IMR-90 (cell line): Measurements from ENCODE around the gene SCGB2A2.

Experiments used
- BHLHE40 ChIP-seq: fragments of 150-350 bp; IDR thresholded peaks from 2 replicates; pipeline ENCODE4 v1.6.1; 2016; ENCODE audit warnings: mild to moderate bottlenecking, low read depth, low read length
- FOS ChIP-seq: fragments of 150-350 bp; IDR thresholded peaks from 2 replicates; pipeline ENCODE4 v1.6.1; 2016; ENCODE audit warnings: low read depth, low read length
- MXI1 ChIP-seq: IDR thresholded peaks from 2 replicates; pipeline ENCODE4 v1.6.1; 2012; ENCODE audit warnings: low read depth, mild to moderate bottlenecking, low read length, moderate library complexity, borderline replicate concordance
- POLR2A ChIP-seq: IDR thresholded peaks from 2 replicates; pipeline ENCODE4 v1.6.1; 2012; ENCODE audit warnings: mild to moderate bottlenecking, low read depth, low read length
- RAD21 ChIP-seq: IDR thresholded peaks from 2 replicates; pipeline ENCODE4 v1.6.1; 2012; ENCODE audit warnings: low read length, improper control_type of control experiment
- RFX5 ChIP-seq: IDR thresholded peaks from 2 replicates; pipeline ENCODE4 v1.8.0; 2012; ENCODE audit warnings: low read depth, mild to moderate bottlenecking, low read length, moderate library complexity
- TF ChIP-seq, protein P1 (sequence below): fragments of 150-350 bp; IDR thresholded peaks from 2 replicates; pipeline ENCODE4 v1.6.1; 2016; ENCODE audit warnings: low read depth, mild to moderate bottlenecking, low read length, moderate library complexity, borderline replicate concordance
- TF ChIP-seq, protein P2 (sequence below): conservative IDR thresholded peaks from 2 replicates; pipeline ENCODE4 v1.5.1; 2012; ENCODE audit warnings: mild to moderate bottlenecking, low read depth, low read length, improper control_type of control experiment

- TF ChIP-seq, protein P1, sequence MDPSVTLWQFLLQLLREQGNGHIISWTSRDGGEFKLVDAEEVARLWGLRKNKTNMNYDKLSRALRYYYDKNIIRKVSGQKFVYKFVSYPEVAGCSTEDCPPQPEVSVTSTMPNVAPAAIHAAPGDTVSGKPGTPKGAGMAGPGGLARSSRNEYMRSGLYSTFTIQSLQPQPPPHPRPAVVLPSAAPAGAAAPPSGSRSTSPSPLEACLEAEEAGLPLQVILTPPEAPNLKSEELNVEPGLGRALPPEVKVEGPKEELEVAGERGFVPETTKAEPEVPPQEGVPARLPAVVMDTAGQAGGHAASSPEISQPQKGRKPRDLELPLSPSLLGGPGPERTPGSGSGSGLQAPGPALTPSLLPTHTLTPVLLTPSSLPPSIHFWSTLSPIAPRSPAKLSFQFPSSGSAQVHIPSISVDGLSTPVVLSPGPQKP, result no peak
- TF ChIP-seq POLR2A, result no peak
- TF ChIP-seq, protein P2, sequence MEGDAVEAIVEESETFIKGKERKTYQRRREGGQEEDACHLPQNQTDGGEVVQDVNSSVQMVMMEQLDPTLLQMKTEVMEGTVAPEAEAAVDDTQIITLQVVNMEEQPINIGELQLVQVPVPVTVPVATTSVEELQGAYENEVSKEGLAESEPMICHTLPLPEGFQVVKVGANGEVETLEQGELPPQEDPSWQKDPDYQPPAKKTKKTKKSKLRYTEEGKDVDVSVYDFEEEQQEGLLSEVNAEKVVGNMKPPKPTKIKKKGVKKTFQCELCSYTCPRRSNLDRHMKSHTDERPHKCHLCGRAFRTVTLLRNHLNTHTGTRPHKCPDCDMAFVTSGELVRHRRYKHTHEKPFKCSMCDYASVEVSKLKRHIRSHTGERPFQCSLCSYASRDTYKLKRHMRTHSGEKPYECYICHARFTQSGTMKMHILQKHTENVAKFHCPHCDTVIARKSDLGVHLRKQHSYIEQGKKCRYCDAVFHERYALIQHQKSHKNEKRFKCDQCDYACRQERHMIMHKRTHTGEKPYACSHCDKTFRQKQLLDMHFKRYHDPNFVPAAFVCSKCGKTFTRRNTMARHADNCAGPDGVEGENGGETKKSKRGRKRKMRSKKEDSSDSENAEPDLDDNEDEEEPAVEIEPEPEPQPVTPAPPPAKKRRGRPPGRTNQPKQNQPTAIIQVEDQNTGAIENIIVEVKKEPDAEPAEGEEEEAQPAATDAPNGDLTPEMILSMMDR, result no peak
- no peak for TF ChIP-seq FOS
- TF ChIP-seq BHLHE40, result no peak
- TF ChIP-seq RFX5, result no peak
- no peak for TF ChIP-seq MXI1
- no peak for TF ChIP-seq RAD21
Measured at GRCh38 chr11:62267050-62267449, 2.9 kb upstream of the SCGB2A2 start.
